GM12865 (cell line): Measurements from ENCODE around the gene MBTD1.
"Not testable (repeated sequence)": the region's sequence is repeated elsewhere in the genome, so short reads cannot be mapped to it uniquely, and the experiment has no call there.

Source experiments
- DNase-seq: peaks from one replicate; pipeline ENCODE4 v3.0.0; 2010; ENCODE audit warnings: low read depth
- H3K4me3 ChIP-seq: 2 replicates; pipeline ENCODE4 v1.5.1; 2011; ENCODE audit warnings: mild to moderate bottlenecking, low read depth, low read length, control low read depth
- CTCF ChIP-seq: IDR thresholded peaks from 2 replicates; pipeline ENCODE4 v1.5.1; 2011; ENCODE audit warnings: low read length, control low read depth, low read depth, inconsistent platforms; ENCODE audit not compliant: insufficient read depth; ENCODE audit errors: missing control alignments

MBTD1 gene

GRCh38 chr17:51191895-51192294 is 68.0 kb downstream of the MBTD1 start:
- no peak for DNase-seq
- no peak for TF ChIP-seq CTCF
- H3K4me3 ChIP-seq: no peak overlapping the region

- no peak for TF ChIP-seq CTCF
- no peak for DNase-seq
- no peak overlapping the region for H3K4me3 ChIP-seq
Observed at GRCh38 chr17:51189628-51190027, 70.2 kb downstream of the MBTD1 start.

GRCh38 chr17:51189162-51189561 is 70.7 kb downstream of the MBTD1 start:
- DNase-seq: no peak
- no peak for TF ChIP-seq CTCF
- no peak overlapping the region for H3K4me3 ChIP-seq

GRCh38 chr17:51188271-51188833 is 71.5 kb downstream of the MBTD1 start:
- H3K4me3 ChIP-seq: no peak overlapping the region
- no peak for TF ChIP-seq CTCF
- no peak for DNase-seq

GRCh38 chr17:51185763-51186332 is 74.0 kb downstream of the MBTD1 start:
- no peak for DNase-seq
- no peak for TF ChIP-seq CTCF
- no peak overlapping the region for H3K4me3 ChIP-seq

- no peak for DNase-seq
- TF ChIP-seq CTCF: no peak
- H3K4me3 ChIP-seq: no peak overlapping the region
Observed at GRCh38 chr17:51184124-51184523, 75.7 kb downstream of the MBTD1 start.

GRCh38 chr17:51180486-51180885 is 79.4 kb downstream of the MBTD1 start:
- H3K4me3 ChIP-seq: no peak overlapping the region
- no peak for DNase-seq
- no peak for TF ChIP-seq CTCF

- DNase-seq, H3K4me3 ChIP-seq: not testable (repeated sequence)
Observed at GRCh38 chr17:51172030-51172429, 87.8 kb downstream of the MBTD1 start.
